IPS DF 19.7 (cell line): ENCODE data around the gene DHX35.
"Not testable (repeated sequence)": the region's sequence is repeated elsewhere in the genome, so short reads cannot be mapped to it uniquely, and the experiment has no call there.

ENCODE experiments used
- DNase-seq: peaks from one replicate; pipeline ENCODE4 v3.0.0-alpha.2; 2013; ENCODE audit warnings: low read depth, low spot score

The DHX35 gene

GRCh38 chr20:38939686-38940085 is 22.5 kb upstream of the DHX35 start:
- no peak for DNase-seq

DNA sequence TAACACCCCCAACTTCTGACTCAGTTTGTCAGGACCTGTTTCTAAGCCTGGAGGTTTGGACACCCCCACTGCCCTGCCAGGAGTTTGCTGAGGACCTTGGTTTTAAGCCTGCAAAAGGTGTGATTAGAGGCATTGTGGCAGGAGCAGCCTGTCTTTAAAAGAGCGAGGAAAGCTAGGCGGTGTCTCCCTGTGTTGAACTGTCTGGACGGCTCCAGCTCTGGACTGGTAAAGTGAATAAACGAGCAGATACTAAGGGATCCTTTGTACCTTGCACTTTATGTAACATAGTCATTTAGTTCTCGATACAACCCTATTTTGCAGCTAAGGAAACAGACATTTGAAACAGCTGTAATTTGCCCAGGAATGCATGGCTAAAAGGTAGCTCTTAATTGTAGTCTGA is 21.5 kb upstream of the DHX35 start:
- no peak for DNase-seq

DNA sequence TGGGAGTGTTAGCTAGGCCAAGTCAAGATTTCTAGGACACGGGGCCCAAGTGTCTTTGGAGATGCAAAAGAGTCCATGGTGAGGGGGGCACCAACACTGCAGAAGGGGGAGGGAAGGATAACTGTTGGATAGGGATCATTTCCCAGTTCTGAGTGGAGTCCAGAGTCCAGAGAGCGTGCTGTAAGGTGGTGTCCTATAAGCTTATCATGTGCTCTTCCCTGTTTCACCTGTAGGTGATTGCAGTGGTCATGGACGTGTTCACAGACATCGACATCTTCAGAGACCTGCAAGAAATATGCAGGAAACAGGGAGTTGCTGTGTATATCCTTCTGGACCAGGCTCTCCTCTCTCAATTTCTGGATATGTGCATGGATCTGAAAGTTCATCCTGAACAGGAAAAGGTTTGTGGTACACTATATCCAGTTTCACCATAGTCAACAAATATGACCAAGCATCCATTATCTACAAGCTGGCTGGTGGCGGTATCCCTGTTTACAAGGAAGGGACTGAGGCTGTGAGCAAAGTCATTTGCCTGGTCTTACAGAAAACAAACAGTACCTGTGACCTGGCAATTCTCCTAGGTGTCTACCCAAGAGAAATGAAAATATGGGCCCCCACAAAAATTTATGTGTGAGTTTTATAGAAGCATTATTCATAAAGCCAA is 20.3 kb upstream of the DHX35 start:
- no peak for DNase-seq

GRCh38 chr20:38945012-38945411 is 17.1 kb upstream of the DHX35 start:
- no peak for DNase-seq

DNA sequence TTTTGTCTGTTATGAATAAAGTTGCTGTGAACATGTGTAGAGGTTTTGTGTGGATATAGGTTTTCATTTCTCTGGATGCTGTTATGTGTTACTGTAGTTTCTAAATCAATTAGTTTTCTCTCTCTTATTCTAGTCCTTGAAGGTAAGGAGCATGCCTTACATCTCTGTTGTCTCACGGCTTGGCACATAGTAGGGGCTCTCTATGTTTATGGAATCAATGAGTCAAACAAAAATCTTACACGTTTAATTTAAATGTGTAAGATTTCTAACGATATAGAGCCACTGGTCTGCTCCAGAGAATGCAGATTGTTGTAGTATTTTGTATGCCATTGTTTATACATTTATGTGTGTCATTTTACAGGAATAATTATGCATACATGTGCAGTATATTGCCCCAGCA is 15.3 kb upstream of the DHX35 start:
- DNase-seq: no peak

- DNase-seq: no peak
These were observed 14.2 kb upstream of the DHX35 start for GRCh38 chr20:38947931-38948362.

DNA sequence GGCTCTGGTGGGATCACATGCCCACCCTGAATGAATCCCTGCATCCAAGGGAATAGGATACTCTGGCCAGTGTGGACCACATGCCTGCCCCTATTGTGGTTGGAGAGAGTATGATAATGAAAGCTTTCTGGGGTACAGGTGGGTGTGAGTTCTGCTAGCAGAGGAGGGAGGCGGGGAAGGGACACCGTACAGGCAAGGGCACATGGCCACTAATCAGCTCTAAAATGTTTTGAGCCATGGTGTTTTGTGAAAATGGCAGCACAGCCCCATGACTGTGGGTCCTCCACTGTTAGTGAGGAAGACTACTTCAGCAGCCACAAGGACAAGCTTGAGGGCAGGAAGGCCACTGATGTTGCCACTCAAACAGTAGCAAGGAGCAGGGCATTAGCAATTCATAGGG is 11.9 kb upstream of the DHX35 start:
- no peak for DNase-seq

DNA sequence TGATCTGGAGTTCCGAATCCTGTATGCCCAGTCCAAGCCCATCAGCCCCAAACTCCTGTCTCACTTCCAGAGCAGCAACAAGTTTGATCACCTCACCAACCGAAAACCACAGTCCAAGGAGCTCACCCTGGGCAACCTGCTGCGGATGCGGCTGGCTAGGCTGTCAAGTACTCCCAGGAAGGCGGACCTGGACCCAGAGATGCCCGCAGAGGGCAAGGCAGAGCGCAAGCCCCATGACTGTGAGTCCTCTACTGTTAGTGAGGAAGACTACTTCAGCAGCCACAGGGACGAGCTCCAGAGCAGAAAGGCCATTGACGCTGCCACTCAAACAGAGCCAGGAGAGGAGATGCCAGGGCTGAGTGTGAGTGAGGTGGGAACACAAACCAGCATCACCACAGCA is 10.5 kb upstream of the DHX35 start:
- no peak for DNase-seq

GRCh38 chr20:38952153-38952552 is 10.0 kb upstream of the DHX35 start:
- no peak for DNase-seq

DNA sequence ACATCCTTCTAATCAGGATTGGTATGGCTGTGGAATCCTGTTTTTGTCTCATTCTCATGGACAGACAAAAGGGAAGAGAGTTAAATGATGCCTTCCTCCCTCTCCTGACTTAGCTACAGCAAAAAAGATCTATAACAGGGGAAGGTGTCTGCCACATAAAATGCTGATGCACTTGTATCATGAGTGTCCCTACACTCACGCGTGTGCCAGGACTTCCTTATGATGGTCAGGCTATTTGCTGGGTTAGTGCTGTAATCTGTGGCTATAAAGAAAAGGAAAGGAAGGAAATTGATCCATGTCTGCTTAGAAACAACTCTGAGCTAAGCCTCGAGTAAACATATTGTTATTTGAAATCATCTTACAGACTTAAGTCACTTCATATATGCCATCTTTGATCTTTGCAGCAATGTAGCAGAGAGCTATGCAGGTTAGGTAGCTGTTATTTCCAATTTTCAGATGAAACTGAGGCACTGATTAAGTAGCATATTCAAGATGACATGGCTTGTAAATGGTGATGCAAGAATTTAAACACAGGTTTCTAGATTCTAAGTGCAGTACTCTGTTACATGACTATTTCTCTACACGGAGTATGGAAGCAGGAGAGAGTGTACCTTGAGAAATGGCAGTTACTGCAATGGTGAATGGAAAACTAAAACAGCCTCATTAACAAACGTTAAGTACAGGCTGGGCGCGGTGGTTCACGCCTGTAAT is 8.4 kb upstream of the DHX35 start:
- DNase-seq: no peak

- no peak for DNase-seq
These were observed 4.8 kb upstream of the DHX35 start for GRCh38 chr20:38957235-38957876.

DNA sequence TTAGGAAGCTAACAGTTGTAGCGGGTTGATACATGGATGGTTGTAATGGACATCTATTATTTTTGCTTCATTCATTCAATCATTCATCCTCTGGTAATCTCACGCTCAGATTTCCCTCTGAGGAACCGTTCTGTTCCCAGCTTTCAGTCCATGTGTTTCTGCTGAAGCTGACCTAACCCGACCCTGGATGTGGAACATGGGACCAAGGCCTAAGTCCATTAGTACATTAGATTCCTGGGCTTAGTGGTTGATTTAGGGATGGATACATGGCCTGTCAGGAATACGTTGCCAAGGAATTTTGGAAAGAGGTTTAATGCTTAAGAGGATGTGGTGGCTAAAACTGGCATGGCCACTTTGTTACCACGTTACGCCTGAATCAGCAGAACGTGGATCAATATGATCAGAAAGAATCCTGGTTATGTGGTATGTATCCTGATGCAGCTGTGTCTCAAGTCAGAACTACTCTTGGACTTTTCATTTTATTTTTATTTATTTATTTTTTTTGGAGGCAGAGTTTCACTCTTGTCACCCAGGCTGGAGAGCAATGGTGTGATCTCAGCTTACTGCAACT is 4.1 kb upstream of the DHX35 start:
- DNase-seq: no peak

GRCh38 chr20:38960187-38960687 is 1.9 kb upstream of the DHX35 start:
- not testable (repeated sequence) for DNase-seq

GRCh38 chr20:38961530-38962043 is 557 bp upstream of the DHX35 start:
- no peak for DNase-seq

DNA sequence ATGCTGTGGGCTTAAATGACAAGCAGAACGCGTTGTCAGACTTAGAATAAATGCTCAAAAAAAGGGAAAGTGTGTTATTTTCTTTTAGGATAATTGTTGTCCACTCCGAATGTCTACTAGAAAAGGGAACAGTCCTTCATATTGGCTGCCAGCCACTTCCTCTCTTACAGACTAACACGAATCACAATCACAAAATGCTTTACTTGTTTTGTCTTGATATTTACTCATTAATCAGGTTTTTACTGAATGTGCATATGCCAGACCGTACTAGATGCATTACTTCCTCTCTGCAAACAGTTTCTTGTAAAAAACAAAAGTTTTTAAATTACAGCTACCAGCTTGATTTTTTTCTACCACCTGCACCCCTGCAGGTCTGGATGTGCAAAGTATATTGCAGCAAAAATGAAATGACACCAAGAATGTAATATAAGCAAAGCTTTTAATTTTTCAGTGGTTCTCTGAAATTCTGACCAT is 821 bp downstream of the DHX35 start:
- DNase-seq: no peak

GRCh38 chr20:38963745-38964144 is 1.6 kb downstream of the DHX35 start:
- no peak for DNase-seq

DNA sequence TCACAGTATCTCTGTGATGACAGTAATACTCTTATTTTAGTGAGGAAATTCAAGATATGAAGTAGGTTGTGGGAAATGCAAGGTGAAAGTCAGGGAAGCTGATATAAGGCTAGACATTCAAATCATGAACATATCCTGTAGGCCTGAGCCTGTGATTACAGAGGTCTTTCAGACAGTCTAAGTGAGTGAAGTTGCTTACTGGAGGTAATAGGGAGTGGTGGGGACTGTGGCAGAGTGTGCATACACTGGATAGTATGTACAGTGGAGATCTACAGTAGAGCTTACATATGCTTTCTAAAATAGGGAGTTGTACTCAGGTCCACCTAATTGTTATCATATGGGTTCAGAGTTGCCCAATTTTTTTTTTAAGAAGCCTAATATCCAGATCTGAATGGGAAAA is 3.1 kb downstream of the DHX35 start:
- DNase-seq: no peak

DNA sequence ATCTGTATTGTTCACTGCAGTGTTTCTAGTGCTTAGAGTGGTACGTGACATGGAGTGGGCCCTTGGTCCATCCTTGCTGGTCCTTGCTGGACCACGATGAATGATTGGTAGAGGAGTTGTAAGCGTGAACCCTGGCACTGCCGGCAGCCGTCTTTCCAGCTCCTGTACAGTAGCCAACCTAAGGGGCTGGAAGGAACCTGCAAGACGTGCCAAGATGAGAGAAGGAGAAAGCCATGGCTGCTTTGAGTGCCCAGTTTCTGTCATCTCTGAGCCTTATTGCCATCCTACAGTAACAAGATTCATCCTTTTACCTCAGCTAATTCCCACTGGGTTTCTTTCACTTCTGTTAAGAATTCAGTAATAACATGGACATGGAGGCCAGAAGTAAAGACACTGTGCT is 5.9 kb downstream of the DHX35 start:
- no peak for DNase-seq

DNA sequence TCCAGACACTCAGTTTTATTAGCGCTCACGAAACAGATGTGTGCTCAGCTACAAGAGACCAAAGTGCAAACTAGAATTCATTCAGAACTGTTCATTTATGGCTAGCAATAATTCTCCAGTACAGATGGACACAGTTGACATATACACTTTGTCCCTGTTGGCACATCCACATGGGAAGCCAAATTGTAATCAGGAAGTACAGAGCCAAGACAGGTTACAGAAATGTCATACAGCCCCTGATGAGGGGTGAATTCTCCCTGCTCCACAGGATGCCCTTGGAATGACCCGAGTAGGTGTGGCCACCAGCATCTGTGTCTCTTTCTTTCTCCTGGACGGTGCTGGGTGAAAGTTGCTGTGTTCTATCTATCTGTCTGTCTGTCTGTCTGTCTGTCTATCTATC is 7.6 kb downstream of the DHX35 start:
- DNase-seq: no peak

DNA sequence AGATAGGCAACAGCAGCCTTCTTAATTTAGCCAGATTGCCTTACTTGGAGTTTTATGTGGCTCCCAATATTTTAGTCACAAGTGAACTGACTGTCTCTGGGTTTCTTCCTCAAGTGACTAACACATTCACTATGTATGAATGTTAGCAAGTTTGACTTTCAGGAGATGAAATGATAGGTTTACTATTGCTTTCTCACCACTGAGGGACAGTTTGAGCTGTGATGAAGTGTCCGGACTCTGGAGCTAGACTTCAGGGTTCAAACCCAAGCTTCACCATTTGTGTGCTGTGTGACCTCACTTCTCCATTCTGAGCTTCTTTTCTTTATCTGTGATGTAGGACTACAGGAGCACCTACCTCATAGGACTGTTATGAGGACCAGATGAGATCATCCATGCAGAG is 8.2 kb downstream of the DHX35 start:
- no peak for DNase-seq

DNA sequence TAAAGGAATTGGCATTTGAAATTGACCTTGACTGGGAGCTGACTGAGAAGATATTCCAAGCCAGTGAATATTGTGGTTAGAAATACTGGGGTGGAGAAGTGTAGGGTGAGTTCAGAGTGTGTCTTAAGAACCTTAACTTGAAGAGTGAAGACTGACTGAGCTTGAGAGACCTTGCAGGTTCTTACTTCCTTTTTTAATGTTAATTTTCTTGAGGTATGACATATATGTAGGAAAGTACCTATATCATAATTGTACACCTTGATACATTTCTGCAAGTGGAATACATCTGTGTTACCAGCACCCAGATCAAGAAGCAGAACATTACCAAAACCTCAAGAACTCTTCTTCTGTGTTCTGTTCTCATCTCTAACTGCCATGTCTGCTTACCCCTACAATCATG is 11.0 kb downstream of the DHX35 start:
- no peak for DNase-seq

DNA sequence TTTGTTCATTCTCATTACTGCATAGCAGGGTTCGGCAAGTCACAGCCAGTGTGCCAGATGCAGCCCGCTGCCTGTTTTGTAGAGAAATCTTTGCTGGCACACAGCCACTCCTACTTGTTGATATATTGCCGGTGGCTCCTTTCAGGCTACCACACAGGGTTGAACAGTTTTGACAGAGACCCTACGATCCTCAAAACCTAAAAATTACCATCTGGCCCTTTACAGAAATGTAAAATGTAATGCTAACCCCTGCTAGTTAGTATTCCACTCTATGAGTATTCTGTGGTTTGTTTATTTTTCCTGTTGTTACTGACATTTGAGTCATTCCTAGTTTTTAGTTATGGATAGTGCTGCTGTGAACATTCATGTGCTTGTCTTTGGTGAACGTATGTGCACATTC is 11.5 kb downstream of the DHX35 start:
- no peak for DNase-seq
